M059J (cell line): ENCODE data around the gene BTNL3. TPM values are rescaled to one million over a fixed set of nuclear protein-coding genes. Genes with fewer than 3 reads are reported as not detected.
A peak's percentile ranks its signal among the peaks of the same experiment; 100 is the strongest.
"Not testable (repeated sequence)": the region's sequence is repeated elsewhere in the genome, so short reads cannot be mapped to it uniquely, and the experiment has no call there.

ENCODE experiments used
- DNase-seq: peaks from one replicate; pipeline ENCODE4 v3.0.0-alpha.2; 2012; ENCODE audit warnings: low read depth
- total RNA-seq: library from RNA; depleted of rRNA; stranded (reverse); fragments of >200 nt; shearing (Covaris generic); gene quantifications from 2 replicates; pipeline ENCODE4 v1.2.3, GENCODE V29; 2014; rRNA removed

Gene BTNL3
- total RNA-seq: not detected in 2 replicates

- DNase-seq: no peak
Observed at GRCh38 chr5:180988592-180988991, at the start of gene BTNL3. Gene BTNL3 (plus strand): TSS chr5:180988846. CDS start chr5:180989029, 183 bp downstream.

- peak; percentile 35 for DNase-seq
Observed at GRCh38 chr5:180950291-180950949, 38.2 kb upstream of the BTNL3 start.

GRCh38 chr5:180959661-180960060 lies 29.0 kb upstream of the BTNL3 start:
- DNase-seq: peak; percentile 10

- DNase-seq: peak; percentile 16
Observed at GRCh38 chr5:180960209-180960608, 28.4 kb upstream of the BTNL3 start.

- DNase-seq: no peak
Observed at GRCh38 chr5:180969406-180969805, 19.2 kb upstream of the BTNL3 start.

GRCh38 chr5:180970336-180970735 lies 18.3 kb upstream of the BTNL3 start:
- no peak for DNase-seq

- DNase-seq: no peak
Observed at GRCh38 chr5:180970875-180971274, 17.8 kb upstream of the BTNL3 start.

GRCh38 chr5:180974612-180975315 lies 13.9 kb upstream of the BTNL3 start:
- no peak for DNase-seq

- no peak for DNase-seq
Observed at GRCh38 chr5:180975338-180975737, 13.3 kb upstream of the BTNL3 start.

- no peak for DNase-seq
Observed at GRCh38 chr5:180976518-180976917, 12.1 kb upstream of the BTNL3 start.

GRCh38 chr5:180977852-180978251 lies 10.8 kb upstream of the BTNL3 start:
- DNase-seq: no peak

GRCh38 chr5:180982008-180982741 lies 6.5 kb upstream of the BTNL3 start:
- no peak for DNase-seq

GRCh38 chr5:180988016-180988415 lies 630 bp upstream of the BTNL3 start:
- no peak for DNase-seq

- no peak for DNase-seq
Observed at GRCh38 chr5:180990086-180990881, 1.6 kb downstream of the BTNL3 start.

- no peak for DNase-seq
Observed at GRCh38 chr5:180990882-180991242, 2.2 kb downstream of the BTNL3 start.

- no peak for DNase-seq
Observed at GRCh38 chr5:181001947-181002346, 13.3 kb downstream of the BTNL3 start.

- DNase-seq: no peak
Observed at GRCh38 chr5:181005791-181006190, 17.1 kb downstream of the BTNL3 start.

- DNase-seq: no peak
Observed at GRCh38 chr5:181008136-181008535, 19.5 kb downstream of the BTNL3 start.

- not testable (repeated sequence) for DNase-seq
Observed at GRCh38 chr5:181010018-181010417, 21.4 kb downstream of the BTNL3 start.

- not testable (repeated sequence) for DNase-seq
Observed at GRCh38 chr5:181014654-181015053, 26.0 kb downstream of the BTNL3 start.

GRCh38 chr5:181017448-181017847 lies 28.8 kb downstream of the BTNL3 start:
- not testable (repeated sequence) for DNase-seq

GRCh38 chr5:181020688-181021087 lies 32.0 kb downstream of the BTNL3 start:
- no peak for DNase-seq
